HepG2 (cell line): ENCODE data around the gene HELLS. TPM values are rescaled to one million over a fixed set of nuclear protein-coding genes. Genes with fewer than 3 reads are reported as not detected.

Experiments
- ZNF136 ChIP-seq: sonication (generic); formaldehyde crosslinking; IDR thresholded peaks from 2 replicates; pipeline ENCODE4 v1.8.1; 2022; ENCODE audit warnings: low read depth, mild to moderate bottlenecking, moderate library complexity, missing genetic modification reagents
- ZNF180 ChIP-seq: sonication (generic); formaldehyde crosslinking; IDR thresholded peaks from 2 replicates; pipeline ENCODE4 v1.4.0; 2020; ENCODE audit warnings: low read depth, missing genetic modification reagents, borderline replicate concordance
- ZNF296 ChIP-seq: sonication (generic); formaldehyde crosslinking; conservative IDR thresholded peaks from 2 replicates; pipeline ENCODE4 v1.5.0; 2020; ENCODE audit warnings: mild to moderate bottlenecking, missing genetic modification reagents
- ZNF780A ChIP-seq: sonication (generic); formaldehyde crosslinking; IDR thresholded peaks from 2 replicates; pipeline ENCODE4 v1.8.0; 2022; ENCODE audit warnings: mild to moderate bottlenecking, missing genetic modification reagents, moderate library complexity
- polyA plus RNA-seq, 8 experiments: library from polyadenylated mRNA; depleted of rRNA in 3 of 8; stranded (reverse) in 7 of 8; unstranded in 1 of 8; fragments of >200 nt; fragmentation: Illumina TruSeq in 4 of 8; extraction: Trizol in 4 of 8; gene quantifications; 2 replicates each; pipeline versions ENCODE4 v1.2.1 to v1.2.3, GENCODE V29; 2011 to 2016; ENCODE audit warnings: low read depth in 4 of 8, missing spikeins in 1 of 8, mixed read lengths in 1 of 8; ENCODE audit not compliant: insufficient read depth in 1 of 8
- total RNA-seq, 5 experiments: library from RNA; depleted of rRNA; stranded (reverse); fragments of >200 nt; fragmentation: Illumina TruSeq; extraction: Trizol; gene quantifications; 2 replicates each; pipeline ENCODE4 v1.2.3, GENCODE V29; 2016; ENCODE audit warnings: low read depth in 1 of 5
- TF ChIP-seq, protein P1 (sequence below), 2 experiments: fragments of 450-650 bp in 1 of 2; sonication (generic) in 1 of 2; formaldehyde crosslinking; IDR thresholded peaks; 2 replicates each; pipeline versions ENCODE4 v1.5.0 to v1.8.0; 2020 to 2022; ENCODE audit warnings: mild to moderate bottlenecking in 1 of 2, missing genetic modification reagents in 1 of 2
- TF ChIP-seq, protein P2 (sequence below): sonication (generic); formaldehyde crosslinking; IDR thresholded peaks from 2 replicates; pipeline ENCODE4 v1.5.0; 2020; ENCODE audit warnings: mild to moderate bottlenecking, missing genetic modification reagents, borderline replicate concordance
- TF ChIP-seq, protein P3 (sequence below): sonication (generic); formaldehyde crosslinking; IDR thresholded peaks from 2 replicates; pipeline ENCODE4 v1.4.0; 2020; ENCODE audit warnings: missing genetic modification reagents
- TF ChIP-seq, protein P4 (sequence below): IDR thresholded peaks from 2 replicates; pipeline ENCODE4 v1.6.1; 2016; ENCODE audit warnings: low read depth, borderline replicate concordance
- TF ChIP-seq, protein P5 (sequence below): sonication (generic); formaldehyde crosslinking; IDR thresholded peaks from 2 replicates; pipeline ENCODE4 v1.4.0; 2020; ENCODE audit warnings: missing genetic modification reagents, mild to moderate bottlenecking, borderline replicate concordance

Gene HELLS
- total and polyA plus RNA-seq, 2 of the 13 experiments (the other 11 are each of a cell fraction or from before 2014, with no cell fraction given), result 22.6 to 84.6 TPM

DNA sequence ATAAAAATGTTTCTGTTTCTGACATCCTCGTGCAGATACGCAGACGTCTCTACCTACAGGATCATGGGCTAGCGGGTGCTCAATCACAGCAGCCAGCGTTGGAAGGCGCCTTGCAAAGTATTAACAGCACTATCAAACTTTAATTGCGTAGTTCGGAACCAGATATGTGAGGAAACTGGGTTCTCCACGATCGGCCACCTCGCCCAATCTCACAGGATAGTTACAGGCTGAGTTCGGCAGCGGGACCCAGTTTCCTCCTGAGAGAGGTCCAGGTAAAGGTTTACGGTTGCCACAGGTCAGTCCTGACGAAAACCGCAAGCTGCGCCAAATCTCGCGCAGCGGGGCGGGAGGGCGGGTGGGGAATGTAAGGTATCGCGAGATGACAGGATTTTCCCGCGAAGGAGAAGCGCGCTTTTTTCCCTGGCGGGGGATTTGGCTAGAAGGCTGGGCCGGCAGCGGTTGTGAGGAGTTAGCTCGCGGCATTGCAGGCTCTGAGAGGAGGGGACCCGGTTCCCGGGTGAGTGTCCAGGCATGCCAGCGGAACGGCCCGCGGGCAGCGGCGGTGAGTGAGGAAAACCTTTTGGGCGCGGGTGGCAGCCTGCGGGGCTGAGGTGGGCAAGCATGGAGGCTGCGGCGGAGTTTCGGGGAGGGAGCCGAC, at the start of gene HELLS (continued):
- TF ChIP-seq, protein P1, sequence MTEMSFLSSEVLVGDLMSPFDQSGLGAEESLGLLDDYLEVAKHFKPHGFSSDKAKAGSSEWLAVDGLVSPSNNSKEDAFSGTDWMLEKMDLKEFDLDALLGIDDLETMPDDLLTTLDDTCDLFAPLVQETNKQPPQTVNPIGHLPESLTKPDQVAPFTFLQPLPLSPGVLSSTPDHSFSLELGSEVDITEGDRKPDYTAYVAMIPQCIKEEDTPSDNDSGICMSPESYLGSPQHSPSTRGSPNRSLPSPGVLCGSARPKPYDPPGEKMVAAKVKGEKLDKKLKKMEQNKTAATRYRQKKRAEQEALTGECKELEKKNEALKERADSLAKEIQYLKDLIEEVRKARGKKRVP (CRISPR knock-in tag; IDR thresholded peaks at IDR 0.05), result no peak
- TF ChIP-seq, protein P2, sequence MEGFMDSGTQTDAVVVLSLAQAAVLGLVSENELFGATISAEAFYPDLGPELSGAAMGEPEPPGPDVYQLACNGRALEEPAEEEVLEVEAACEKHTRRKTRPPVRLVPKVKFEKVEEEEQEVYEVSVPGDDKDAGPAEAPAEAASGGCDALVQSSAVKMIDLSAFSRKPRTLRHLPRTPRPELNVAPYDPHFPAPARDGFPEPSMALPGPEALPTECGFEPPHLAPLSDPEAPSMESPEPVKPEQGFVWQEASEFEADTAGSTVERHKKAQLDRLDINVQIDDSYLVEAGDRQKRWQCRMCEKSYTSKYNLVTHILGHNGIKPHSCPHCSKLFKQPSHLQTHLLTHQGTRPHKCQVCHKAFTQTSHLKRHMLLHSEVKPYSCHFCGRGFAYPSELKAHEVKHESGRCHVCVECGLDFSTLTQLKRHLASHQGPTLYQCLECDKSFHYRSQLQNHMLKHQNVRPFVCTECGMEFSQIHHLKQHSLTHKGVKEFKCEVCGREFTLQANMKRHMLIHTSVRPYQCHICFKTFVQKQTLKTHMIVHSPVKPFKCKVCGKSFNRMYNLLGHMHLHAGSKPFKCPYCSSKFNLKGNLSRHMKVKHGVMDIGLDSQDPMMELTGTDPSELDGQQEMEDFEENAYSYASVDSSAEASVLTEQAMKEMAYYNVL (CRISPR knock-in tag), result no peak
- TF ChIP-seq, protein P3, sequence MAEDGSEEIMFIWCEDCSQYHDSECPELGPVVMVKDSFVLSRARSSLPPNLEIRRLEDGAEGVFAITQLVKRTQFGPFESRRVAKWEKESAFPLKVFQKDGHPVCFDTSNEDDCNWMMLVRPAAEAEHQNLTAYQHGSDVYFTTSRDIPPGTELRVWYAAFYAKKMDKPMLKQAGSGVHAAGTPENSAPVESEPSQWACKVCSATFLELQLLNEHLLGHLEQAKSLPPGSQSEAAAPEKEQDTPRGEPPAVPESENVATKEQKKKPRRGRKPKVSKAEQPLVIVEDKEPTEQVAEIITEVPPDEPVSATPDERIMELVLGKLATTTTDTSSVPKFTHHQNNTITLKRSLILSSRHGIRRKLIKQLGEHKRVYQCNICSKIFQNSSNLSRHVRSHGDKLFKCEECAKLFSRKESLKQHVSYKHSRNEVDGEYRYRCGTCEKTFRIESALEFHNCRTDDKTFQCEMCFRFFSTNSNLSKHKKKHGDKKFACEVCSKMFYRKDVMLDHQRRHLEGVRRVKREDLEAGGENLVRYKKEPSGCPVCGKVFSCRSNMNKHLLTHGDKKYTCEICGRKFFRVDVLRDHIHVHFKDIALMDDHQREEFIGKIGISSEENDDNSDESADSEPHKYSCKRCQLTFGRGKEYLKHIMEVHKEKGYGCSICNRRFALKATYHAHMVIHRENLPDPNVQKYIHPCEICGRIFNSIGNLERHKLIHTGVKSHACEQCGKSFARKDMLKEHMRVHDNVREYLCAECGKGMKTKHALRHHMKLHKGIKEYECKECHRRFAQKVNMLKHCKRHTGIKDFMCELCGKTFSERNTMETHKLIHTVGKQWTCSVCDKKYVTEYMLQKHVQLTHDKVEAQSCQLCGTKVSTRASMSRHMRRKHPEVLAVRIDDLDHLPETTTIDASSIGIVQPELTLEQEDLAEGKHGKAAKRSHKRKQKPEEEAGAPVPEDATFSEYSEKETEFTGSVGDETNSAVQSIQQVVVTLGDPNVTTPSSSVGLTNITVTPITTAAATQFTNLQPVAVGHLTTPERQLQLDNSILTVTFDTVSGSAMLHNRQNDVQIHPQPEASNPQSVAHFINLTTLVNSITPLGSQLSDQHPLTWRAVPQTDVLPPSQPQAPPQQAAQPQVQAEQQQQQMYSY (CRISPR knock-in tag), result no peak; the same call in none of the 2 replicates
- TF ChIP-seq ZNF780A, result no peak
- no peak for TF ChIP-seq ZNF180
- TF ChIP-seq, protein P4, sequence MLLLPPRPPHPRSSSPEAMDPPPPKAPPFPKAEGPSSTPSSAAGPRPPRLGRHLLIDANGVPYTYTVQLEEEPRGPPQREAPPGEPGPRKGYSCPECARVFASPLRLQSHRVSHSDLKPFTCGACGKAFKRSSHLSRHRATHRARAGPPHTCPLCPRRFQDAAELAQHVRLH (CRISPR knock-in tag), result peak; percentile 22; the same call in 1 of the 2 replicates
- TF ChIP-seq ZNF296 (CRISPR knock-in tag), result no peak; the same call in 1 of the 2 replicates
- TF ChIP-seq ZNF136 (CRISPR knock-in tag), result 0 out of 2 replicates have a peak, but pooled peaks have one; percentile 12
- TF ChIP-seq, protein P5, sequence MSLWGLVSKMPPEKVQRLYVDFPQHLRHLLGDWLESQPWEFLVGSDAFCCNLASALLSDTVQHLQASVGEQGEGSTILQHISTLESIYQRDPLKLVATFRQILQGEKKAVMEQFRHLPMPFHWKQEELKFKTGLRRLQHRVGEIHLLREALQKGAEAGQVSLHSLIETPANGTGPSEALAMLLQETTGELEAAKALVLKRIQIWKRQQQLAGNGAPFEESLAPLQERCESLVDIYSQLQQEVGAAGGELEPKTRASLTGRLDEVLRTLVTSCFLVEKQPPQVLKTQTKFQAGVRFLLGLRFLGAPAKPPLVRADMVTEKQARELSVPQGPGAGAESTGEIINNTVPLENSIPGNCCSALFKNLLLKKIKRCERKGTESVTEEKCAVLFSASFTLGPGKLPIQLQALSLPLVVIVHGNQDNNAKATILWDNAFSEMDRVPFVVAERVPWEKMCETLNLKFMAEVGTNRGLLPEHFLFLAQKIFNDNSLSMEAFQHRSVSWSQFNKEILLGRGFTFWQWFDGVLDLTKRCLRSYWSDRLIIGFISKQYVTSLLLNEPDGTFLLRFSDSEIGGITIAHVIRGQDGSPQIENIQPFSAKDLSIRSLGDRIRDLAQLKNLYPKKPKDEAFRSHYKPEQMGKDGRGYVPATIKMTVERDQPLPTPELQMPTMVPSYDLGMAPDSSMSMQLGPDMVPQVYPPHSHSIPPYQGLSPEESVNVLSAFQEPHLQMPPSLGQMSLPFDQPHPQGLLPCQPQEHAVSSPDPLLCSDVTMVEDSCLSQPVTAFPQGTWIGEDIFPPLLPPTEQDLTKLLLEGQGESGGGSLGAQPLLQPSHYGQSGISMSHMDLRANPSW (CRISPR knock-in tag), result no peak
